ENCODE results near the gene PDCD1LG2.

Gene PDCD1LG2

DNA sequence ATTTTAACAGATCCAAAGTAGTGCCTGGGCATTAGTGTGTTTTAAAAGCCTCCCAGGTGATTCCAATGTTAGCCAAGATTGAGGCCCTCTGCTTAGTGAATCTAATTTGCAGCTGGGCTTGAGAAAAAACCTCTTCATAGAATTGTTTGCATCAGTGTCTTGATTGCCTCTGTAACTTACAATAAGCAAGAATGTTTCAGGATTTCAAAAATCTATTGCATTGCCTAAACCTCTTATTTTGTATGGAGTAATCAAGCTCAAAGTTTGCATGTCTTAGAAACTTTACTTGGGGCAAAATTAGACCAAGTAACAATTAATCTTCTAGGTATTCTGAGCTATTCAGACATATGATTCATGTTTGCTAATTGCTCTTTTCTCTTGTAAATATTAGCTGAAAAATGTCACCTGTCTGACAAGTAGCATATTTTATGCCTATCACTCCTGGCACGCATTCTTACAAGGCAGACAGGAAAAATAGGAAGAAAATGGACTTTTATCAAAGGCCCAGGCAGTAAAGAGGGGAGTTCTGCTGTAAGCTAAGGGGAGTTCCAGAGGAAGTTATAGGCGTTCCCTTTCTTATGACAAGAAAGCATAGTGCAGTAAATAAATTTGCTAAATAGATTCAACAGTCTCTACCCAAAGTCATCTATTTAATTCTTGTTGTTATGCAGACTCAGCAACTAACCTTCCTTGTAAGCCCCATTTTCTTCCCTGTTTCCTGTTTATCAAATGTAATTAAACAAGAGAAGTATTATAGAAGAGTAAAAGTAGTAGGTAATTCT lies 21.0 kb downstream of the PDCD1LG2 start:
- DNase-seq (ENCODE audit: low read depth): no peak

- no peak for DNase-seq (ENCODE audit: low read depth)
These were observed 22.0 kb downstream of the PDCD1LG2 start for GRCh38 chr9:5532306-5532705.

GRCh38 chr9:5532790-5533189 lies 22.5 kb downstream of the PDCD1LG2 start:
- no peak for DNase-seq (ENCODE audit: low read depth)

DNA sequence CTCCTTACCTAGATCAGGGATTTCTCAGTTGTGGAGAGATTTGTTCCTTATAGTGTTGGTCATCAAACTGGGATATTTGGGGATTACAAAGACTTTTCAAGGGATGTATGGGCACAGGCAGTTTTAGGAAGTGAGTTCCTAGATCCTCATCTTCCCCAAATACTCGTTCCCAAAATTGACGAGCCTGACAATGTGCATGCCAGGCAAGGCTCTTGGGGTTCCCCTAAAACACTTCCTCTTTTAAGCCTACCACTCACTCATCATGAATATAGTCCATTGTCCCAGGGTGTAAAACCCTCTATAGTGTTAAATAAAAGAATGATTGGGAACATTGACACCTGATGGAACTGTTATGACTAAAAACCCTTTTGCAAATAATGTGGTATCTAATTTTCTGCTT lies 26.4 kb downstream of the PDCD1LG2 start:
- DNase-seq (ENCODE audit: low read depth): no peak

DNA sequence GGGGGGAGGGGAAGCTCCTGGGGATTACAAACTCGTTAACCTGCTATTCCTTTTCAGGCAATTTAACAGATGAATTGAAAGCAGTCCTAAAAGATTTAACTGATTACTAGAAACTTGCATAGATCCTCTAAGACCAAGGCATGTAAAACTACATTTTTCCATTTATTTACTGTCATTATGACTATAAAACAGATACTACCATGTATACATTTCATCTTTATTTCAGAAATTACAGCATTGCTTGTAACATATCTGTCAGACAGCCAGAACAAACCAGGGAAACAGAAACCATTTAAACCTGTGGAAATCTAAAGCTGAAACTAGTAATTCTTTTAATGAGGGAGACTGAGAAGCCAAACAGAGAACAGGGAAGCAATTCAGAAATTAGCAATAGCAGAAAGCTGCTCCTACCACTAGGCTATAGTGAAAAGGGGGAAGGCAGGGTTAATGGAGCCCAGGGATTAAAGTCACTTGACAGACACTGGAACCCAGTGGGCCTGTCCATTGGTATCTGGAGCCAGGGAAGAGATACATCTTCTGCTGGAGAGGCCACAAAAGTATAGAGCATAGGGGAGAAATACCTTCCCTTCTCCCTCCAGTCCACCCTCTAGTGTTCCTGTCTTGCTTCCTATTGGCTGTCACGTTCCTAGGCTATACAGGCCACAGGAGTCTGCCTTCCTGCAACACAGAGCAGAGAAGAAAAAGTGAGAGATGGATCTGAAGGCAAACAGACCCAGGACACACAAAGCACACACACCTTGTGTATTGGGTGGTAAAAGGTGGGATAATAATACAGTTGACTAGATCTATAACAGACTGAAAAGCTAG lies 33.8 kb downstream of the PDCD1LG2 start:
- no peak for DNase-seq (ENCODE audit: low read depth)

- DNase-seq (ENCODE audit: low read depth): peak; percentile 60
These were observed 39.6 kb downstream of the PDCD1LG2 start for GRCh38 chr9:5549658-5550650.

DNA sequence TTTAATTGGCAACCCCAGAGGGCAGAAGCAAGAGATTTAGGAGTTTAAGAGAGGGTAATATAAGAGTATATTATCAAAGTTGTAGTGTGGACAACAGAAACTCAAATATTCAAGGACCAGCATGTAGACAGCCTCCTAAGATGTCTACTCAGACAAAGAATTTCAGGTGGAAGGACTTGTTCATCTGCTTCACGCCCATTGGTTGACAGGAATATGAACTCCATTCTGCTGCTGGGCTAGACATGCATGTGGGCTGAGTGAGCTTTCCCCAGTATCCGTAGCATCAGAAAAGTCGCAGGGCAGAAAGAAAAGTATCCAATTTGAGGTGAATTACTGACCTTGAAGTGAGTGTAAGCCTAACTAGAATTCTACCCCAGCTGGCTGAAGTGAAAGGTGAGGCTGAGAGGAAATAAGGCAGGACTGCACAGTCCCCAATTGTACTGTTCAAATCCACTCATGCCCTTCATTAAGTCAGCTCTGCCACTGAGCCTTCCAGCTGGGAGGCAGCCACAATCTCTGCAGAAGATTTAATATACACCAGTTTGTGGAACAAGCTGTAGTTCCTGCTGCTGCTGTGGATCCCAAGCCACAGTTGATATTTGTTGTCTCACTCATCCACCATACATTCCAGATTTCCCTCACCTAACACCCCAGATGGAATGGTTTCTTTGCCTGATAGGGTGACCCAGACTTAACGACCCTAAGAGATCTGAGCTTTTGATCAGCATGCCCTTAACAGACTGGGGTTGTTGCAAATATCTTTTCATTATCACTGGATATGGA lies 41.2 kb downstream of the PDCD1LG2 start:
- no peak for DNase-seq (ENCODE audit: low read depth)

DNA sequence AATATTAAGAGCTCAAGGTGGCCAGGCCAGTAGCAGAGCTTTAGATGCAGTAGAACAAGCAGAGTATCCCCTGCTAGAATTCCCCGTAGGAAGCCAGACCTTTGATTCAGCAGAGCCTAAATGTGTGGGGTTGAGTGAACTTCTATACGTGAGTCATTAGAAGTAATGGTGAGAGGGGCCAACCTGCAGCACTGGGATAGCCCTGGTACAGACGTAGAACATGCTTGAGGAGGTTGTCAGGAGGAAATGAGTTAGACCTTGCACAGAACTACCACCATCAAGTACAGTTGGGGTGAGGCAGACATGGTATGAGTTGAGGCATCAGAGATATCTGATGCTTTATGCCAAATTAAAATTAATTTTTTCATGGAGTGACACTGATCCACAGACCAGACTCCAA lies 42.0 kb downstream of the PDCD1LG2 start:
- no peak for DNase-seq (ENCODE audit: low read depth)

GRCh38 chr9:5553211-5553610 lies 42.9 kb downstream of the PDCD1LG2 start:
- peak; percentile 46 for DNase-seq (ENCODE audit: low read depth)

- no peak for DNase-seq (ENCODE audit: low read depth)
These were observed 43.9 kb downstream of the PDCD1LG2 start for GRCh38 chr9:5554254-5554653.

GRCh38 chr9:5556101-5556705 lies 45.9 kb downstream of the PDCD1LG2 start:
- DNase-seq (ENCODE audit: low read depth): no peak

DNA sequence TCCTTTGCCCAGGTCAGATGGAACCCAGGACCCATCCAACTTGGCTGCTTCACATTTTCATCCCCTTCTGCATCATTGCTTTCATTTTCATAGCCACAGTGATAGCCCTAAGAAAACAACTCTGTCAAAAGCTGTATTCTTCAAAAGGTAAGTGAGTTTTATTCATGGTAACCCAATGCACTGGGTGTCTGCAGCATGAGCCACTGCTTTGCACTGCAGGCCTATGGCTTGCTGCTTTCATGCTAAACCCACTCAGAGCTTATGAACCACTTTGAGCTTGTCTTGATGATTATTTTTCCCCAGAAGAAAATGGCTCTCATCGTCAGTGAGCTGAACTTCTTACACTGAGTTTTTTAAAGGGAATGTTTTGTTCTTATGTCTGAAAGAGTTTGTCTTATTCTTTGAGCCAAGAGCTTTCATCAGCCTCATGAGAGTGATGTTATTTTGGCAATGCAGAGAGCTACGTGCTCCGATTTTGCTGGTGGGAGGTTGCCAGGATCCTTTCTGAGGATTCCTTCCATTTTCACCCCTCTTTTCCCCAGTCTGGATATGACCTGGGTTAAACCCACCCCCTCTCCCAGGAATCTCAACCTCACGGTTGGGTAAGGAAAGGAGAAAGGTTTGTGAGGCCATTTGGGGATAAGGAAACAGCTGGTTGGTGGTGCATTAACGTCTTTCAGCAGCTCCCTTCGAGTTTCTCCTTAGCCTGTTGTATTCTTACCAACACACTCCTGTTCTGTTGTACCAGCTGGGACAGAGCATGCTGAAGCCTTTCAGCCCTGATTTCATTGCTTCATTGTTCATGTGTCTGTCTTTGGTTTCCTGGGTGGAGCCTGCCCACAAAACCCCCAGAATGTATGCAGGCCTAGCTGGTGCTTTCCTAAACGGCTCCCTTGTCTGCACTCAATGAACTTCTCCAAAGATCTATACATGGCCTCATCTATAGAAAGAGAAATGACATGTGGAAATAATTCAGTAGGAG lies 47.6 kb downstream of the PDCD1LG2 start:
- no peak for DNase-seq (ENCODE audit: low read depth)

DNA sequence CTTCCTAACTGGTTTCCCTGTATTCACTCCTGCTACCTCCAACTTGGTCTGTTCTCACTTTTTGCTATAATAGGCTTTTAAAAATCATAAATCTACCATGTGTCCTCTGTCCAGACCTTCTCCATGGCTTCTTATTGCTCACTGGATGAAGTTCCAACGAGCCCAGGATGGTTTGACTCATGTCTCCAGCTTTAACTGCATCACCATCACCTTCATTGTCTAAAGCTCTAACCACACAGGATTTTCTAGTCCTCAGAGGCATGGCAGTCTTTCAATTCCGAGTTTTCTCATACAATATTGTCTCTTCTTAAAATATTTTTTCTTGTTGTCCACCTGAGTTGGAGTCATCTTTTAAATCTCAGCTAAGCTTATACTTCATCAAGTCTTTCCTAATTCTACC lies 49.3 kb downstream of the PDCD1LG2 start:
- DNase-seq (ENCODE audit: low read depth): no peak

DNA sequence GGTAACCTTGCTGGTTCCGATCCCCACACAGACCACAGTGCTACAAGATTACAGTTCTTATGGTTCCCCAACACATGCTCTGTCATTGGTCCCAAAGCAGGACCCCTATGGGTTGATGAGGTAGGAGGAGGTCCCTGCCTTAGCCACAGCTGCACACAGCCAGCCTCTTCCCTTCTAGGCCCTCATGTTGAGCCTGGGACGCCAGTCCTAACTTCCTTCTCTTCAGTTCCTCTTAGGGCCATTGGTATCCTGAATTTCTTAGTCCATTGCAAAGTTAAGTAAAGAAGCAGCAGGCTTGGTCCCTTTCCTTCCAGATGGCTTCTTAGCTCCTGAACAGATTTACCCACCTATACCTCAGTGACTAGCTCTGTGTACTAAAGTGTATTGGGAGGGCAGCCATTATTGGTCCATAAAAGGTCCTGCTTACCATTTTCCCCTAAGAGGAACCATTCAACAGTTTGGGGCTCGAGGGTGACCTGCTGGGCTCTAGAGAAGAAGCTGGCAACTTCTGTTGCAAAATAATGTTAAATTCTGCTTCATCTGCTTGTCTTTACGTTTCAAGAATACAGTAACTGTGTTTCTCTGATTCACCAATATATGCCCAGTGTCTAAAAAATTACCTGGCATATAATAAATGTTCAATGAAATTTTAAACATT lies 50.2 kb downstream of the PDCD1LG2 start:
- no peak for DNase-seq (ENCODE audit: low read depth)

DNA sequence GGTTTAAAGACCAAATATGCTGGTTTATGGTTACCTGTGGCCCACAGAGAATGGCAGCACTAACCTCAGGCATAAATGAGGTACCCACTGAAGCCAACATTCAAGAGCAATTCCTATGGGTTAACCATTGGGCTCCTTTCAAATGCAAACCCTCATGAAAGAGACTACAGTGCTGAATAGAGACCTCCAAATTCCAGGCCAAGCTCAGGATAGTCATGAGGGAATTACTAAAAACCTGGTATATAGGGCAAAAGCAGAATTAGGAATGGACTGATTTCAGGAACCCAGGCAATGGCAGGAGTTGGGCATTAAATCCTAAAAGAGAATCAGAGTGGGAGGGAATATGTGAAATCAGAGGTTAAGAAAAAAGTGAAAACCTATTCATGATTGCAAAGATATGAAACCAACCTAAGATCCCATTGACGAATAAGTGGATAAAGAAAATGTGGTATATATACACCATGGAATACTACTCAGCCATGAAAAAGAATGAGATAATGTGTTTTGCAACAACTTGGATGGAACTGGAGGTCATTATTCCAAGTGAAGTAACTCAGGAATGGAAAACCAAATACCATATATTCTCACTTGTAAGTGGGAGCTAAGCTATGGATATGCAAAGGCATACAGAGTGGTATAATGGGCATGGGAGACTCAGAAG lies 51.6 kb downstream of the PDCD1LG2 start:
- DNase-seq (ENCODE audit: low read depth): no peak

- no peak for DNase-seq (ENCODE audit: low read depth)
These were observed 52.6 kb downstream of the PDCD1LG2 start for GRCh38 chr9:5562806-5563416.

GRCh38 chr9:5563417-5563815 lies 53.1 kb downstream of the PDCD1LG2 start:
- no peak for DNase-seq (ENCODE audit: low read depth)

DNA sequence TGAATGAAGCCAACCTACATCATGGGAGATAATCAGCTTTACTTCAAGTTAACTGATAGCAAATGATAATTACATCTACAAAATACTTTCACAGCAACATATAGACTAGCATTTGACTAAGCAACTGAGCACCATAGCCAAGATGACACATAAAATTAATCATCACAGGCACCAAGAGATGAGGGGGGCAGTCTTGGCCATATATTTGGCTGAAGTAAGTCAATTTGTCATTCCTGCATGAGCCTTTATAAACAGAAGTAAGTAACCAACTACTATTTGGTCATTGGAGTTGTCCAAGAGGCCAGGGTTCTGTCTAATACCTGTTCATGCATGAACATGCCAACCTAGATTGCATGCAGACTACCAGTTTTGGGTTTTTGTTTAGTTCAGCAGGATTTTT lies 53.6 kb downstream of the PDCD1LG2 start:
- peak; percentile 18 for DNase-seq (ENCODE audit: low read depth)
